CD14-positive monocyte (primary cell): Measurements from ENCODE around the gene BCL2L11. TPM values are rescaled to one million over a fixed set of nuclear protein-coding genes. Genes with fewer than 3 reads are reported as not detected.
A peak's percentile ranks its signal among the peaks of the same experiment; 100 is the strongest.

Experiments
- DNase-seq, 3 donors: peaks; one replicate each; pipeline ENCODE4 v3.0.0-alpha.2; 2011 to 2022
- H2AFZ ChIP-seq: 2 replicates; pipeline ENCODE4 v1.6.0; 2012; ENCODE audit warnings: mild to moderate bottlenecking, low read depth, low read length, inconsistent platforms; ENCODE audit not compliant: insufficient read depth, poor library complexity, severe bottlenecking
- H3K27ac ChIP-seq, 2 donors: 1 replicate in 1 of 2; 2 replicates in 1 of 2; pipeline ENCODE4 v1.5.1; 2012 to 2013; ENCODE audit warnings: low read length in 2 of 2, control low read depth in 1 of 2, inconsistent platforms in 1 of 2, low read depth in 1 of 2, mild to moderate bottlenecking in 1 of 2
- H3K27me3 ChIP-seq, 2 donors: one replicate each; pipeline versions ENCODE4 v1.6.0 to v1.6.1; 2011 to 2013; ENCODE audit warnings: low read length in 2 of 2; ENCODE audit not compliant: control insufficient read depth in 2 of 2, insufficient read depth in 2 of 2
- H3K36me3 ChIP-seq, 2 donors: replicated peaks in 1 of 2; 1 replicate in 1 of 2; 2 replicates in 1 of 2; pipeline versions ENCODE4 v1.5.1 to v1.6.1; 2012 to 2013; ENCODE audit warnings: low read length in 2 of 2, control low read depth in 1 of 2, inconsistent platforms in 1 of 2, mild to moderate bottlenecking in 1 of 2; ENCODE audit not compliant: insufficient read depth in 2 of 2, control insufficient read depth in 1 of 2
- H3K4me1 ChIP-seq, 2 donors: 1 replicate in 1 of 2; 2 replicates in 1 of 2; pipeline versions ENCODE4 v1.5.1 to v1.6.1; 2012 to 2013; ENCODE audit warnings: low read length in 2 of 2, control low read depth in 1 of 2, inconsistent platforms in 1 of 2, mild to moderate bottlenecking in 1 of 2, moderate library complexity in 1 of 2; ENCODE audit not compliant: insufficient read depth in 2 of 2, control insufficient read depth in 1 of 2
- H3K4me2 ChIP-seq: replicated peaks from 2 replicates; pipeline ENCODE3; 2012; ENCODE audit warnings: low read length, moderate library complexity, mild to moderate bottlenecking; ENCODE audit not compliant: poor library complexity, severe bottlenecking; ENCODE audit errors: extremely low read depth
- H3K4me3 ChIP-seq, 3 experiments: fragments of 200-600 bp in 1 of 3; sonication (generic) in 1 of 3; replicated peaks in 1 of 3; 1 replicate in 2 of 3; 2 replicates in 1 of 3; pipeline ENCODE4 v1.5.1; 2011 to 2013; ENCODE audit warnings: low read length in 3 of 3, mild to moderate bottlenecking in 3 of 3, control low read depth in 2 of 3, low read depth in 2 of 3, inconsistent platforms in 1 of 3, moderate library complexity in 1 of 3
- H3K79me2 ChIP-seq: 2 replicates; pipeline ENCODE4 v1.6.0; 2012; ENCODE audit warnings: mild to moderate bottlenecking, control low read depth, inconsistent platforms, low read length, moderate library complexity; ENCODE audit not compliant: insufficient read depth
- H3K9ac ChIP-seq: 2 replicates; pipeline ENCODE4 v1.6.0; 2017; ENCODE audit warnings: low read length, mild to moderate bottlenecking; ENCODE audit not compliant: insufficient read depth, poor library complexity, severe bottlenecking
- H3K9me3 ChIP-seq, 2 donors: replicated peaks in 1 of 2; 1 replicate in 1 of 2; 2 replicates in 1 of 2; pipeline versions ENCODE4 v1.5.1 to v1.6.1; 2012 to 2013; ENCODE audit warnings: low read length in 2 of 2, control low read depth in 1 of 2; ENCODE audit not compliant: control insufficient read depth in 1 of 2, insufficient read depth in 1 of 2
- H4K20me1 ChIP-seq: 2 replicates; pipeline ENCODE4 v1.6.0; 2012; ENCODE audit warnings: mild to moderate bottlenecking, low read length, control low read depth, moderate library complexity; ENCODE audit not compliant: insufficient read depth
- H3K27ac Mint-ChIP-seq, 7 donors: one replicate each; pipeline ENCODE4 v1.8.0; 2020; ENCODE audit warnings: mild to moderate bottlenecking in 7 of 7, mixed read lengths in 7 of 7, moderate library complexity in 6 of 7, inconsistent platforms in 2 of 7
- H3K27me3 Mint-ChIP-seq, 3 donors: one replicate each; pipeline ENCODE4 v1.8.0; 2021 to 2022; ENCODE audit warnings: low read depth in 3 of 3, mild to moderate bottlenecking in 3 of 3, mixed read lengths in 3 of 3, moderate library complexity in 3 of 3, inconsistent platforms in 1 of 3
- H3K36me3 Mint-ChIP-seq, 2 donors: one replicate each; pipeline ENCODE4 v1.8.0; 2020; ENCODE audit warnings: mixed read lengths in 2 of 2, inconsistent platforms in 1 of 2, mild to moderate bottlenecking in 1 of 2
- H3K4me1 Mint-ChIP-seq: one replicate; pipeline ENCODE4 v1.8.0; 2020; ENCODE audit warnings: mild to moderate bottlenecking, mixed read lengths
- H3K4me3 Mint-ChIP-seq, 2 donors: one replicate each; pipeline ENCODE4 v1.8.0; 2020; ENCODE audit warnings: mild to moderate bottlenecking in 2 of 2, mixed read lengths in 2 of 2, moderate library complexity in 1 of 2
- H3K9me3 Mint-ChIP-seq, 7 donors: one replicate each; pipeline ENCODE4 v1.8.0; 2020 to 2022; ENCODE audit warnings: mixed read lengths in 7 of 7, mild to moderate bottlenecking in 6 of 7, moderate library complexity in 6 of 7, inconsistent platforms in 2 of 7
- WGBS: methylation state at CpG from one replicate; pipeline ENCODE4 v1.1.5; 2013; ENCODE audit warnings: missing lambda C conversion rate; ENCODE audit not compliant: insufficient coverage; 5-methylcytosine and 5-hydroxymethylcytosine counted together
- intact Hi-C, 2 donors: fragments of 100-400 bp; cut with micrococcal nuclease; formaldehyde crosslinking; loops; one replicate each; pipeline versions ENCODE4 v1.15.0 to v1.15.1; 2023
- polyA plus RNA-seq, 3 donors: library from polyadenylated mRNA; depleted of rRNA in 1 of 3; unstranded in 2 of 3; stranded (reverse) in 1 of 3; fragments of 300-500 nt in 2 of 3; fragments of >200 nt in 1 of 3; fragmentation: Illumina TruSeq in 2 of 3; gene quantifications; 1 replicate in 2 of 3; 2 replicates in 1 of 3; pipeline ENCODE4 v1.2.3, GENCODE V29; 2012 to 2021
- TF ChIP-seq, protein P1 (sequence below): fragments of 200-600 bp; IDR thresholded peaks from one replicate; pipeline ENCODE4 v1.8.0; 2022; ENCODE audit warnings: antibody characterized with exemption, mild to moderate bottlenecking

BCL2L11 gene
- polyA plus RNA-seq, 3 donors, result 8.8 to 27.6 (median 20.4) TPM

DNA sequence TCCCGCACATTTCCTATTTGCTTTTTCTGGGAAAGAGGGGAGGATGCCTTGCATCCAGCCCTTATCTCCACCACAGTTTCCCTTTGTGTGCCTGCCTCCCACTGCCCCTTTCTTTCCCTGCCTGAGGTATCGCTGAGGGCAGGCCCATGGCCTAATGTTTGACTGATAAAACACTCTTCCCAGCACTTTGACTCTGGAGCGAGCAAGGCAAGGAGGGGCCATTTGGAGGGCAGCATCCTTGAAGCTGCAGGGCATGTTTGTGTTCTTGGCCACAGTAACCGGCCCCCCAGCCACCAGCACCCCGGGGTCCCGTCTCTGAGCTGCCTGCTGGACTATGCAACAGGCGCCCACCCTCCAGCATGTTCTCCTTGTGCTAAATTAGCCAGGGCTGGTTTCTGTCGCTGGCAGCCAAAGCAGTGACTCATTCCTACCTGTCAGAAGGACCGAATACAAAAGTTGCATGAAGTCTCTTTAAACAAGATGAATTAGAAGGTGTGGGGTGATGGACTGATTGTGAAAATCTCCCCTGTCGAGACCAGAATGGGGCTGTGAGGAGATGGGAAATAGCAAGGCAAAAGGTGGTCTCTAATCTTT is 50.7 kb downstream of the BCL2L11 start:
- Histone ChIP-seq H2AFZ (no peak overlapping the region), H3K9me3 (no peaks in the 10 kb centered on the region), H3K4me2 (no peak overlapping the region), H3K4me1 (peaks cover under 1 to 9% of the 10 kb centered on the region in 2 donors), H3K27me3 (no peaks in the 10 kb centered on the region), H4K20me1 (peaks cover 5% of the 10 kb centered on the region), H3K79me2 (no peaks in the 10 kb centered on the region), H3K4me3 (no peak overlapping the region), H3K9ac (no peak overlapping the region), H3K27ac (no peak overlapping the region), H3K36me3 (peaks cover 11 to 15% of the 10 kb centered on the region in 2 donors)
- TF ChIP-seq, protein P1, sequence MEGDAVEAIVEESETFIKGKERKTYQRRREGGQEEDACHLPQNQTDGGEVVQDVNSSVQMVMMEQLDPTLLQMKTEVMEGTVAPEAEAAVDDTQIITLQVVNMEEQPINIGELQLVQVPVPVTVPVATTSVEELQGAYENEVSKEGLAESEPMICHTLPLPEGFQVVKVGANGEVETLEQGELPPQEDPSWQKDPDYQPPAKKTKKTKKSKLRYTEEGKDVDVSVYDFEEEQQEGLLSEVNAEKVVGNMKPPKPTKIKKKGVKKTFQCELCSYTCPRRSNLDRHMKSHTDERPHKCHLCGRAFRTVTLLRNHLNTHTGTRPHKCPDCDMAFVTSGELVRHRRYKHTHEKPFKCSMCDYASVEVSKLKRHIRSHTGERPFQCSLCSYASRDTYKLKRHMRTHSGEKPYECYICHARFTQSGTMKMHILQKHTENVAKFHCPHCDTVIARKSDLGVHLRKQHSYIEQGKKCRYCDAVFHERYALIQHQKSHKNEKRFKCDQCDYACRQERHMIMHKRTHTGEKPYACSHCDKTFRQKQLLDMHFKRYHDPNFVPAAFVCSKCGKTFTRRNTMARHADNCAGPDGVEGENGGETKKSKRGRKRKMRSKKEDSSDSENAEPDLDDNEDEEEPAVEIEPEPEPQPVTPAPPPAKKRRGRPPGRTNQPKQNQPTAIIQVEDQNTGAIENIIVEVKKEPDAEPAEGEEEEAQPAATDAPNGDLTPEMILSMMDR, result no peak
- peak overlapping the region in 1 of 2 donors; percentile 35 for H3K4me3 Mint-ChIP-seq
- H3K27ac Mint-ChIP-seq, result no peak overlapping the region
- no peaks in the 10 kb centered on the region for H3K9me3 Mint-ChIP-seq
- intact Hi-C loops, result no loop called here
- no peak for DNase-seq
- 89% methylated on average over 7 of the region's 10 CpGs for WGBS
- peaks cover 9% of the 10 kb centered on the region for H3K4me1 Mint-ChIP-seq
- peaks cover 20 to 31% (median 23%) of the 10 kb centered on the region in 3 donors for H3K27me3 Mint-ChIP-seq
- H3K36me3 Mint-ChIP-seq, result peaks cover 16 to 19% of the 10 kb centered on the region in 2 donors

DNA sequence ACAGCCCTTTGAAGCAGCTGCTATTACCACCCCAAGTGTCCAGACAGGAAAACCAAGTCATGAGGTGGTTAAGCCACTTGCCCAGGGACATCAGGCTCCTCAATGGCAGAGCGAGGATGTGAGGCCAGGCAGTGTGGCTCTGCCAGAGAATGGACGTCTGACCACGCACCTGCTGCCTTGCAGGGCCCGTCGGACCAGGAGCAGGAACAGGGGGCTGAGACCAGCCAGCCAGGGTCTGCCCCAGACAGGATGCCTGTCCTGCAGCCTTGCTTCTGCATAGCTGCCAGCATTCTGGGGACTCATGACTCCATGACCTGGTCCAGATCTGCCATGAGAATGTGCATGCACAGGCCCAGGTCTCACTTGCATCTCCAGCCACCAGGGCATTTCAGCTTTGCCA is 52.0 kb downstream of the BCL2L11 start:
- Histone ChIP-seq H4K20me1 (peaks cover 3% of the 10 kb centered on the region), H3K36me3 (peaks cover 2 to 3% of the 10 kb centered on the region in 2 donors)
- peaks cover 17% of the 10 kb centered on the region for H3K4me1 Mint-ChIP-seq

More for the DNA sequence above, 52.0 kb downstream of the BCL2L11 start:
- no peak for DNase-seq
- Mint-ChIP-seq H3K4me3 (no peak overlapping the region), H3K27ac (no peak overlapping the region), H3K27me3 (peaks cover 20 to 31% (median 24%) of the 10 kb centered on the region in 3 donors), H3K9me3 (no peaks in the 10 kb centered on the region), H3K36me3 (peaks cover 4 to 7% of the 10 kb centered on the region in 2 donors)
- WGBS, result 93% methylated on average over 5 of the region's 5 CpGs
- no peak overlapping the region for H3K9ac ChIP-seq
- no peaks in the 10 kb centered on the region for H3K27me3 ChIP-seq
- H3K27ac ChIP-seq, result no peak overlapping the region
- TF ChIP-seq, protein P1, result no peak
- H3K9me3 ChIP-seq, result no peaks in the 10 kb centered on the region
- no peak overlapping the region for H3K4me2 ChIP-seq
- no peaks in the 10 kb centered on the region for H3K79me2 ChIP-seq
- peaks cover 3 to 16% of the 10 kb centered on the region in 2 donors for H3K4me1 ChIP-seq
- H2AFZ ChIP-seq, result no peak overlapping the region
- intact Hi-C loops, result no loop called here
- no peak overlapping the region for H3K4me3 ChIP-seq
